Activated CD8-positive, alpha-beta memory T cell treated with anti-CD3 and anti-CD28 coated beads for 4 hours (primary cell): ENCODE results near the gene FERMT3.

Source experiments
- DNase-seq, 2 donors: peaks; one replicate each; pipeline ENCODE4 v3.0.0-alpha.2; 2020; ENCODE audit warnings: low read depth in 2 of 2

Gene FERMT3

DNA sequence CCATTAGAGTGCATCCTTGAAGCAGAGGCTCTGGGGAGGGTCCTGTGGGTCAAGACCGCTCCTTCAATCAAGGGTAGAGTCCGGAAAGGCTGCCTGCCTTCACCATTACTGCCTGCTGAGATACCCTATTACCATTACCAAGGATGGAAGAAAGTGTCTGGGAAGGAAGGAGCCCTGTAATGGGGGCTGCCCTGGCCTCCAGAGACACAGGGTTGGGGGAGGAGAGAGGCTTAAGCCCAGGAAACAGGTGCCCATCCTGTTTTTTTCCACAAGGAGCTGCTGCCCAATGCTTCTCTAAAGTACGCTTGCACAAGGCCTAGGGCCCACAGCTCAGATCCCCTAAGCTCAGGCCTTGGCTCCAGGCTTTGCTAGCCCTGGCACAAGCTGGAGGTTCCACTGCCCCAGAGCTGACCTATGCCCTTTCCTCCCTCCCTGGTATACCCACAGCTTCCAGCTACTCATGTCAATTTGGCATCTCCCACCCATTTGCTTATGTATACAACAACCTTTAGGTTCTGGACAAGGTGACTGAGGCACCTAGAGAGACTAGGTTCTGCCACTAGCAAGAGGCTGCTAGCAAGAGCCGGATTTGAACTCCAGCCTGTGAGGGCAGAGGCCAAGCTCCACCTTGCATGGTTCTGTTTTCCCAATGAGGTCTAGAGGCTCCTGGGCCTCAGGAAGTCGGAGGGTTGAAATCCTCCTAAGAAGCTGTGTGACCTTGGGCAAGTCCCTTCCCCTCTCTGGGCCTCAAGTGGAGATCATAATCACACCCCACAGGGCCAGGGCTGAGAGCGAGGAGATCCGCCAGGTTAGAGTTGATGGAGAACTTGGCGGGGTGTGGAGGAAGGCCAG lies 43.3 kb downstream of the FERMT3 start:
- DNase-seq, result no peak

DNA sequence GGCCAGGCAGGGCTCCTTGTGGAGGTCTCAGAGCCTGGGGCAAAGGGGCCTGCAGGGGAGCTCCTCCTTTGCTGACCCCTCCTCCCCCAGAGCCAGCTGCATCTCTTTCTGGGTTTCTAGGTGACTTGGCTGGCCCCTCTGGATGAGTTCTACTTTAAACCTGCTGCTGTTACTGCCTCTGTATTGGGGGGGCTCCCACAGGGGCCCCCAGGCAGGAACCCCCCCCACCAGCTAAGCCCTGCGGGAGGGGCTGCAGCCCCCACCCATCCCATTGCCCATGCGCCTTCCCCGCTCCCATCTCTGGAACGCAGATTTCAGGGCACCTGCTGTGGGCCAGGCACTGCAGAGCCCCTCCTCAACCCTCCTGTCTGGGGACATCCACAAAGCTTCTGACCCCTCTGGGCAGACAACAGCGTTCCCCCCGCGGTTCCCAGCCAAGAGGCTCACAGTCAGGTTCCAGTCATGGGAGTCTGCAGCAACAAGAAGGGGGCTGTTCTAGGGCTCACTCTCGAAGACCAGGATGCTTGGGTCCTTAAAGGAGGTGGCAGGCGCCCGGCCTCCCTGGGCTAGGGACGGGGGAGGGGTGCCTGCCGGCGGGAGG lies 44.0 kb downstream of the FERMT3 start:
- no peak for DNase-seq

- no peak for DNase-seq
Measured at GRCh38 chr11:64251016-64251752, 44.7 kb downstream of the FERMT3 start, which contains the start of gene PLCB3. Gene PLCB3, plus strand, starts transcription at chr11:64251530. Its CDS starts 120 bp downstream, at chr11:64251650.

GRCh38 chr11:64251753-64252002 lies 45.2 kb downstream of the FERMT3 start:
- no peak for DNase-seq

DNA sequence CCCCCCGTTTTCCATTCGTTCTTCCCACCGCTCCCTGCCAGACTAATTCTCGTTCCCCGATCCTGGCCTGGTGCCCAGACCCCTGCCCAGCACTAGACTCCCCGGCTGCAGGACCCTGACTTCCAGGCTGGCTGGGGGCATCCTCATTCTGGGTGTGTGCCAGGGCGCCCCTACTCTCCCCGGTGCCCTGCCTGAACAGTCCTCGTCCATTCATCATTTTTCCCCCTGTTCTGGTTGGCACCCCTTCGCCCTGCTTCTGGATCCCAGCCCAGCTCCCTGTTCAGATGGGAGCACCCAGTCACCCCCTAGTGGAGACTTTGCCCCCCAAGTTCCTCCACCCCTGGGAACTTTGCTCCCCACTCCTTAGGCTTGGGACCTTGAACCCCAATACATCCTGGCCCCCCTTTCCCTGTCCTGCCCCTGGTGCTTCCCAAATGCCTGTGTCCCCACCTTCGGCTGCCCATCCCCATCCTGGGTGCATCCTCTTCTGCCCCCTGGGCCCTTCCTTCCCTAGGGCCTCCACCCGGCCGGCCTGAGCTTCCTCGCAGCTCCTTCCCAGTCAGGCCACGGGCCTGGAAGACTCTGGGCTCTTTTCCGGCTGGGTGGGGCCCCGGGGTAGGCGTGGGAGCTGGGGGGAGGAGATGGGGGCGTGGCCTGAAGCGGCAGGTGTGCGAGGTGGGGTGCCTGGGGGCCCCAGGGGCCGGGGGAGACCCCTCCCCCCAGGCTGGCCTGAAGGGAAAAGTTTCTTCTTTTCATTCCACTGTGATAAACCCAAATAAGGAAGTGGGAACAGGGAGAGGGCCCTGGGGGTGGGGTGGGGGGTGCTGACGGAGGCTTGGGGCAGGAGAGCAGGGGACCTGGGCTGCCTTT lies 45.7 kb downstream of the FERMT3 start:
- no peak for DNase-seq

- DNase-seq, result no peak
Measured at GRCh38 chr11:64253043-64253442, 46.5 kb downstream of the FERMT3 start.

- no peak for DNase-seq
Measured at GRCh38 chr11:64253481-64253880, 47.0 kb downstream of the FERMT3 start.

- no peak for DNase-seq
Measured at GRCh38 chr11:64254326-64254725, 47.8 kb downstream of the FERMT3 start.

- DNase-seq, result no peak
Measured at GRCh38 chr11:64255135-64256128, 48.9 kb downstream of the FERMT3 start.

- no peak for DNase-seq
Measured at GRCh38 chr11:64256300-64256699, 49.8 kb downstream of the FERMT3 start.

DNA sequence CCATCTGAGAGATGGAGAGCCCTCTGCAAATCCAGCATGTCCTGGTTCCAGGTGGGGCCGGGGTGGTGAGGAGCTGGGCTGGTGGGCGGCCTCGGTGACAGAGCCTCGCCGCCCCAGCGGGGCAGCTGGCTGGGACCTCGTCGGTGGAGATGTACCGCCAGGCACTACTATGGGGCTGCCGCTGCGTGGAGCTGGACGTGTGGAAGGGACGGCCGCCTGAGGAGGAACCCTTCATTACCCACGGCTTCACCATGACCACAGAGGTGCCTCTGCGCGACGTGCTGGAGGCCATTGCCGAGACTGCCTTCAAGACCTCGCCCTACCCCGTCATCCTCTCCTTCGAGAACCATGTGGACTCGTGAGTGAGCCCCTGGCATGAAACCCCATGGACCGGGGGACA lies 51.8 kb downstream of the FERMT3 start:
- no peak for DNase-seq

GRCh38 chr11:64258946-64259532 lies 52.5 kb downstream of the FERMT3 start:
- no peak for DNase-seq

DNA sequence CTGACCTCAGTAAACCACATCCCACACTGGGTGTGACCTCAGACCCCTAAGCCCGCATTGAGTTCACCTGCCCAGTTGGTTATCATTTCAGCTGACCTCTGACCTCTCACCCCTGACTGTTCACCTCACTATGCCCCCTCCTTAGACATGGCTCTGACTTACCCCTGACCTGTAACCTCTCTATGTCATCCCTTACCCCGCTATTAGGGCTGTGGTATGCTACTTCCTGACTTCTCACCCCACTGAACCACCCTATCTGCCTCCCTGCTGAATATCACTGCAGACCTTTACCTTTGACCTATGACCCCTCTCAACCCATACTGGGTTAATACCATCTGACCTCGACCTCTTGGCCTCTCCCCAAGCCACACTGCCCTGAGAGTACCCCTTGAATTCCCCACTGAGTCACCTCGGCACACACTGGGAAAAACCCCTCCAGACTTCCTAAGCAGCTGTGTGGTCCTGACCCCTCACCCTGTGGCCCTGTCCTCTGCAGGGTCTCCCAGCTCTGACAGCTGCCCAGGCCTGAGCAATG lies 53.1 kb downstream of the FERMT3 start:
- DNase-seq, result no peak

DNA sequence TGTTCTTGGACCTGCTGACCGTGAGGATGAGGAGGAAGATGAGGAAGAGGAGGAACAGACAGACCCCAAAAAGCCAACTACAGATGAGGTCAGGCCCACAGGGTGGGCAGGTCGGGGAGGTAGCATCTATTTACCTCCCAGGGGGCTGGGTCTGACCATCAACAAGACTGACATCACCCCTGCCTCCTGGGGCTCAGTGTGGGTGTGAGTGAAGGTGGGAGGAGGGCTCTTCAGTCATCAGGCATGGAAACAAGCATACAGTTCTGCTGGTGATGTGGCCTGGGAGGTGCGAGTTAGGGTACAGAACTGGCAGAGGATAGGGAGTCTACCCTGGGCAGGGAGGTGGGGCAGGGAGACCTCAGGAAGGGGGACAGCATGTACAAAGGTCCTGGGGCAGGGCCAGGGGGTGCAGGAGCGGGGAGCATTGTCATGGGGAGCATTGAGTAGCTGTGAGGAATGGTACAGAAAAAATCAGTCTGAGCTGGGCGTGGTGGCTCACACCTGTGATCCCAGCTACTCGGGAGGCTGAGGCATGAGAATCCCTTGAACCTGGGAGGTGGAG lies 53.7 kb downstream of the FERMT3 start:
- no peak for DNase-seq

- no peak for DNase-seq
Measured at GRCh38 chr11:64261556-64262080, 55.1 kb downstream of the FERMT3 start.

- no peak for DNase-seq
Measured at GRCh38 chr11:64262271-64263002, 55.9 kb downstream of the FERMT3 start.

DNA sequence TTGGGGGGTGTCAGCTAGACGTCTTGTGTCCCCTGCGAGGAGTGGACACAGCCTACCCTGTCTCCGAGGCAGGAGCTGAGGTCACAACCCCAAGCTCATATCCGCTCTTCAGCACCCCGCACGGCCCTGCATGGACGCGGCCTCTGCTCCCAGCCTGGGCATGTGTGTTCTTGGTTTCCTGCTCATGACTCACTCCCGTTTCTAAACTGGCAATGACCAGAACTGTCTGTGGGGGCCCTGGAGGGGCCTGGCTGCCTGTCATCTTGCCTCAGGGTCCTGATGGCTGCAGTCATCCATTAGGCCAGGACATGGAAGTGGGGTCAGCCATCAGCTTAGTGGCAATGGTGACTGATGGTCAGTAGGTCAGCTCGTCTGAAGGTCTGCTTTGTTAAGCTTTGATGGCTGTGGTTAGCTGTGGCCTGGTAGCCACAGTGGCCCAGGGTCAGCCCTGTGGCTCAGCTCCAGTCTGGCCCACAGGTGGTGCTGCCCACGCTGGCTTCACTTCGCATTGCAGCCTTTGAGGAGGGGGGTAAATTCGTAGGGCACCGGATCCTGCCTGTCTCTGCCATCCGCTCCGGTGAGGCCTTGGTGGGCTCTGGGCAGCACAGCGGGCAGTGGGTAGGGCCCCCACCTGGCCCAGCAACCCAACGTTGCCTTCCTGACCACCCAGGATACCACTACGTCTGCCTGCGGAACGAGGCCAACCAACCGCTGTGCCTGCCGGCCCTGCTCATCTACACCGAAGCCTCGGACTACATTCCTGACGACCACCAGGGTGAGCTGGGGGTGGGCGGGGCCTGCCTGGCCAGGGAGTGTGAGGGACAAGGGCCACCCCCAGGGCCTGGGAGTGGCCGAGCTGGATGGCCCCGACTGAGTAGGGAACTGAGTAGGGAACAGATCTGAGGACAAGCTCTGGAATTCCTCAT lies 56.8 kb downstream of the FERMT3 start:
- DNase-seq, result no peak

GRCh38 chr11:64263947-64264317 lies 57.4 kb downstream of the FERMT3 start:
- no peak for DNase-seq
